ENCODE measurements around the gene UNC5C. TPM values are rescaled to one million over a fixed set of nuclear protein-coding genes. Genes with fewer than 3 reads are reported as not detected.

The UNC5C gene
- total RNA-seq, 2 donors from 2014 or later: 5.3 to 10.0 TPM

- peaks cover 0 to 3% of the 10 kb centered on the region in 2 donors for H3K4me1 ChIP-seq (ENCODE audit: control insufficient read depth in 1 of 2, low read depth in 2 of 2)
- H3K27me3 ChIP-seq (replicated peaks; ENCODE audit: insufficient read depth): no peaks in the 10 kb centered on the region
- no peaks in the 10 kb centered on the region for H3K9me3 ChIP-seq
- TF ChIP-seq CTCF (IDR thresholded peaks at IDR 0.05): no peak
- H3K4me3 ChIP-seq: peak overlapping the region; percentile 87
- DNase-seq (ENCODE audit: low spot score) (no peak), ATAC-seq (ENCODE audit: insufficient number of reproducible peaks, low FRiP score, low read depth) (no peak)
- H3K36me3 ChIP-seq: no peaks in the 10 kb centered on the region
- H3K27ac ChIP-seq: peak overlapping the region; percentile 61 to 91
These were observed 8.5 kb downstream of the UNC5C start for GRCh38 chr4:95540227-95540626.

- Histone ChIP-seq H3K9me3 (no peaks in the 10 kb centered on the region), H3K27me3 (replicated peaks; ENCODE audit: insufficient read depth) (no peaks in the 10 kb centered on the region), H3K36me3 (no peaks in the 10 kb centered on the region), H3K4me1 (ENCODE audit: control insufficient read depth in 1 of 2, low read depth in 2 of 2) (peaks cover 0 to 3% of the 10 kb centered on the region in 2 donors), H3K27ac (peak overlapping the region; percentile 61 to 91), H3K4me3 (peak overlapping the region; percentile 87)
- DNase-seq (ENCODE audit: low spot score): no peak
- no peak for ATAC-seq (ENCODE audit: insufficient number of reproducible peaks, low FRiP score, low read depth)
- no peak for TF ChIP-seq CTCF (IDR thresholded peaks at IDR 0.05)
These were observed 9.7 kb downstream of the UNC5C start for GRCh38 chr4:95539106-95539505.

GRCh38 chr4:95537863-95538488 is 10.8 kb downstream of the UNC5C start:
- Histone ChIP-seq H3K27ac (peak overlapping the region; percentile 61 to 91), H3K36me3 (no peaks in the 10 kb centered on the region), H3K9me3 (no peaks in the 10 kb centered on the region), H3K4me1 (ENCODE audit: control insufficient read depth in 1 of 2, low read depth in 2 of 2) (peaks cover 0 to 3% of the 10 kb centered on the region in 2 donors), H3K4me3 (peak overlapping the region; percentile 87), H3K27me3 (replicated peaks; ENCODE audit: insufficient read depth) (no peaks in the 10 kb centered on the region)
- DNase-seq (ENCODE audit: low spot score) (no peak), ATAC-seq (ENCODE audit: insufficient number of reproducible peaks, low FRiP score, low read depth) (no peak)
- no peak for TF ChIP-seq CTCF (IDR thresholded peaks at IDR 0.05)

- Histone ChIP-seq H3K4me3 (peak overlapping the region; percentile 87), H3K27ac (peak overlapping the region; percentile 61 to 91), H3K9me3 (no peaks in the 10 kb centered on the region), H3K36me3 (no peaks in the 10 kb centered on the region), H3K27me3 (replicated peaks; ENCODE audit: insufficient read depth) (no peaks in the 10 kb centered on the region), H3K4me1 (ENCODE audit: control insufficient read depth in 1 of 2, low read depth in 2 of 2) (peaks cover 0 to 3% of the 10 kb centered on the region in 2 donors)
- no peak for TF ChIP-seq CTCF (IDR thresholded peaks at IDR 0.05)
- no peak for ATAC-seq (ENCODE audit: insufficient number of reproducible peaks, low FRiP score, low read depth)
- DNase-seq (ENCODE audit: low spot score): no peak
These were observed 11.6 kb downstream of the UNC5C start for GRCh38 chr4:95537191-95537590.

GRCh38 chr4:95536650-95537049 is 12.1 kb downstream of the UNC5C start:
- Histone ChIP-seq H3K36me3 (no peaks in the 10 kb centered on the region), H3K4me3 (peak overlapping the region; percentile 87), H3K27ac (peak overlapping the region; percentile 10 to 91)

More at GRCh38 chr4:95536650-95537049, 12.1 kb downstream of the UNC5C start:
- ATAC-seq (ENCODE audit: insufficient number of reproducible peaks, low FRiP score, low read depth): no peak
- Histone ChIP-seq H3K4me1 (ENCODE audit: control insufficient read depth in 1 of 2, low read depth in 2 of 2) (peaks cover 0 to 3% of the 10 kb centered on the region in 2 donors), H3K27me3 (replicated peaks; ENCODE audit: insufficient read depth) (no peaks in the 10 kb centered on the region), H3K9me3 (no peaks in the 10 kb centered on the region)
- no peak for TF ChIP-seq CTCF (IDR thresholded peaks at IDR 0.05)
- DNase-seq (ENCODE audit: low spot score): no peak

All from thoracic aorta (tissue), 2 donors.